Motor neuron (in vitro differentiated cells): ENCODE measurements around the gene DPP10. TPM values are rescaled to one million over a fixed set of nuclear protein-coding genes. Genes with fewer than 3 reads are reported as not detected.

ENCODE experiments used
- ATAC-seq, 8 experiments: fragments of 200-7000 bp; cut with Tn5 transposase; replicated peaks in 6 of 8; 2 replicates each; pipeline ENCODE4 v1.8.0; 2021; ENCODE audit warnings: mild to moderate bottlenecking in 8 of 8, moderate library complexity in 8 of 8
- H3K27ac ChIP-seq, 2 donors: fragments of 250-450 bp; sonication (Bioruptor Pico); 2 replicates each; pipeline ENCODE4 v1.9.0; 2021; ENCODE audit warnings: antibody characterized with exemption in 2 of 2, mild to moderate bottlenecking in 2 of 2, moderate library complexity in 1 of 2
- H3K4me1 ChIP-seq, 2 donors: fragments of 250-450 bp; sonication (Bioruptor Pico); replicated peaks in 1 of 2; 2 replicates each; pipeline ENCODE4 v1.6.1; 2021; ENCODE audit warnings: antibody characterized with exemption in 2 of 2, mild to moderate bottlenecking in 2 of 2, moderate library complexity in 1 of 2
- H3K4me3 ChIP-seq, 5 donors: fragments of 250-450 bp; sonication (Bioruptor Pico); 2 replicates each; pipeline ENCODE4 v1.9.0; 2021; ENCODE audit warnings: antibody characterized with exemption in 5 of 5, mild to moderate bottlenecking in 5 of 5, moderate library complexity in 4 of 5
- WGBS, 10 experiments: fragments of 450-650 bp; shearing (Covaris generic); methylation state at CpG; one replicate each; pipeline ENCODE4 v1.0.0; 2022; 5-methylcytosine and 5-hydroxymethylcytosine counted together
- in situ Hi-C, 9 experiments: fragments of 400-800 bp; cut with MboI; loops; one replicate each; pipeline ENCODE4 v1.15.0; 2021; ENCODE audit warnings: low sequenced_read_pairs in 9 of 9, low pct_unique_long_range_greater_than_20kb in 2 of 9; ENCODE audit not compliant: unreplicated experiment in 9 of 9
- total RNA-seq, 8 experiments: library from RNA; unstranded; fragments of 300-600 nt; gene quantifications; 2 replicates each; pipeline versions ENCODE4 v1.2.3 to v1.2.4, GENCODE V29; 2022

The DPP10 gene
- total RNA-seq, 8 experiments from 2014 or later, result 0.36 to 11.2 (median 6.7) TPM; not detected in 1

DNA sequence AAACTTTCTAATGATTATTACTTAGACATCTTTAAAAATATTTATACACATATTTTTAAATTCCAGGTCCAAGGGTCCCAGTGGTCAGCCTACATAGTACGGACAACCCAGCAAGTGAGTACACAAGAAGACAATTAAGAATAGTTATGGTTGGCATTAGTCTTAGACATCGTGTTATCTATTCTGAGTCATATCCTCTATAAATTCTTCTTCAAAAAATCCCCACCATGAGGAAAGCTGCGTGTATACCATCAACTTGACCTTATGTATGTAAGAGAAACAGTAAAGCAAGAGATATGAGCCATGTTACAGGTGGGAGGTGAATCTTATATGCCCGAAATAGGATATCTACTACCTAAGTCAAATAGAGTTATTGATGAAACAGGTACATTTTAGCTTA is 1339.8 kb downstream of the DPP10 start:
- no peak overlapping the region for H3K27ac ChIP-seq
- in situ Hi-C loops, result no loop called here
- WGBS, 10 experiments, result 0 to 100% (median 52%) methylated on average over 2 to 4 of the region's 4 CpGs; no CpG with 5 or more reads in 1 of the 10 experiments

DNA sequence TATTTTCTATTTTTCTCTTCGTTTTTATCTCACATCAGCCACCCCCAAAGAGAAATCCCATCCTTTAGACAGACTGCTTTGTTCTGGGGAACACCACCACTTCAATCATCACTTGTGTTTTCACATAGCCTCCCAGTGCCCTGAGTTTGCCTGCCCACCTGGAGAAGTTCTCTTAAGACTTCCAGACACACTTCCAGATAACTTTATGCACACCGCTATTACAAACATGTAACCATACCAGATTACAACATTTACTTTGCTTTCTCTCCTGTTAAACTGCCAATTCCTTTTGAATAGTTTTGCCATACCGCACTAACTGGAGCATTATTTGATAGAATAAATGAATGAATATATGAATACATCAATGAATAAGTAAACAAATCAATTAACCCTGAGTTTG is 1353.6 kb downstream of the DPP10 start:
- no peak for ATAC-seq
- WGBS, 10 experiments, result 0 to 94% (median 69%) methylated on average over 1 to 3 of the region's 3 CpGs
- in situ Hi-C loops, result no loop called here

More for the DNA sequence above, 1339.8 kb downstream of the DPP10 start:
- ATAC-seq, result no peak
- Histone ChIP-seq H3K4me1 (peaks cover 0 to 19% of the 10 kb centered on the region in 2 donors), H3K4me3 (no peak overlapping the region)

DNA sequence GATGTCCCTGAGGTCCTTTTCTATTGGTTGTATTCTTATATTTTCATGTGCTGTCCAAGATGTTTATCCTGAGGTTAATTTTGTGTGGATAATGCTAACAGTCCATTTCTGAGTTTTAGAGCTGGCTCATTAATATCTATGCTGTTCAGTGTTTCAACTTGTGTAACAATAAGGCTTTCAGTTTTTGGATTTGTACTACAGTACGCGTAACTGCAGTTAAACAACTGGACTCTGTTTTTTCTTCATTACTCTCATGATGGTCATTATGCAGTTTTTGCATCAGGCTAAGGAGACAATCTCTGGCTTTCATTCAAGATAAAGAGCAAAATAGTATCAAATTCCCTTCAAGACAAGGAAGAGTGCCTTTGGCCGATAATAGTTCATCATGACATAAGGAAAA is 1364.8 kb downstream of the DPP10 start:
- 5 to 100% (median 90%) methylated on average over 1 to 3 of the region's 3 CpGs; no CpG with 5 or more reads in 1 of the 10 experiments for whole genome bisulfite sequencing, 10 experiments
- no peak overlapping the region for H3K4me3 ChIP-seq
- in situ Hi-C loops, result no loop called here
- H3K27ac ChIP-seq, result no peak overlapping the region
- peaks cover 0 to 4% of the 10 kb centered on the region in 2 donors for H3K4me1 ChIP-seq
- ATAC-seq, result no peak

More for the DNA sequence above, 1353.6 kb downstream of the DPP10 start:
- no peak overlapping the region for H3K4me3 ChIP-seq
- H3K4me1 ChIP-seq, result no peaks in the 10 kb centered on the region
- no peak overlapping the region for H3K27ac ChIP-seq

DNA sequence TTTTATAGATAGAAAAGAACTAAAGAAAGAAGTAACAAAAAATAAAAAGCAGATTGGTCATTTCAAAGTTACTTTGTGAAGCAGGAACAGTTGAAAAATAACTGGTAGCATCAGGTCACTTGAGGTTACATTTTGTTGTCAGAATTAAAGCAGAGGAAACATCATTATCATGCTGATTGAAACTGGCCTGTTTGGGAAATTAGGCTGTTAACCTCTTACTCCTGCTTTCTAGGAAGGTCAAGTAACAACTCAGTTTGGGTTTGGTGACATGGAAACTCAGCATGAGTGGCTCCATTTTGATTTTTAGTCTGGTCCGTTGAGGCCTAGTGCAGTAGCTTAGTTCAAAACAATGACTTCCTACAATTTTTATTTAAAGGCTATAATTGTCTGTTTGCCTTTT is 1383.5 kb downstream of the DPP10 start:
- no peak overlapping the region for H3K4me3 ChIP-seq
- no peaks in the 10 kb centered on the region for H3K4me1 ChIP-seq
- in situ Hi-C loops, result no loop called here
- 0 to 75% (median 23%) methylated on average over 1 of the region's 1 CpG; no CpG with 5 or more reads in 4 of the 10 experiments for WGBS, 10 experiments
- no peak overlapping the region for H3K27ac ChIP-seq
- no peak for ATAC-seq

DNA sequence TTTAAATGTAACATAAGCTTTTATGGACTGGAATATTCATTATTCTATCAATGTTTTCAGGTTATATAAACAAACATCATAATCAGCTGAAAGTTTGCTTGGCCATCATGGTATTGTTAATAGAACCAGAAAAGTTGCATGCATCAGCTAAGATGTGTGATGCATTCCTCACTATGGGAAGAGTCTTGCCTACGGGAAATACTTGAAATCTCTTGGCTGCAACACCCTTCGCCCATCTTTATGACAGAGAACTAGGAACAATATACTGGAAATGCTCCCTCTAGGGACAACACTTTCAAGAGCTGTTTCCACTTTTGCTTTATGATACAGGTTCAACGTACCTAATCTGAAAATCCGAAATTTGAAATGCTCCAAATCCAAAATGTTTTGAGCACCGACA is 1390.8 kb downstream of the DPP10 start:
- Histone ChIP-seq H3K4me1 (peaks cover 0 to 15% of the 10 kb centered on the region in 2 donors), H3K27ac (no peak overlapping the region), H3K4me3 (no peak overlapping the region)
- WGBS, 10 experiments, result 13 to 93% (median 60%) methylated on average over 1 to 5 of the region's 5 CpGs; no CpG with 5 or more reads in 1 of the 10 experiments
- no peak for ATAC-seq
- in situ Hi-C loops, result no loop called here

DNA sequence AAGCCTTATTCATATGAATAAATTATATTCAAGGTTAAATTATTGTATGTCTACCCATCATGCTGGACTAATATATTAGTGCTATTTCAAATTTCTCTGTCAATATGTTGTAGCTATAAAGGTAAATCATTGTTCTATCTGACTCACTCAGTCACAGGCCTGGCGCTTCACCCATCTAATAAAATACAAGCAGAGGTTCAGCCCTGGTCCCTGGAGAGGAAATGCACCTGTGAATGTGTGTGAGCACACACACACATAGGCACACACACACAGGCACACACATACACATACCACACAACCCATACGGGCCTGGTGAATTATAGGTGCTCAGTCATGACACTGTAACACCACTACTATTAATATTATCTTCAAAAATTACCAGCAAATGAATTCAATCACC is 1396.1 kb downstream of the DPP10 start:
- Histone ChIP-seq H3K4me1 (peaks cover 15 to 39% of the 10 kb centered on the region in 2 donors), H3K4me3 (no peak overlapping the region), H3K27ac (peak overlapping the region in 1 of 2 donors; percentile 44)
- peak in 5 of 8 experiments; percentile 35 to 95 (median 88) for ATAC-seq
- 0 to 75% (median 60%) methylated on average over 1 to 2 of the region's 2 CpGs; no CpG with 5 or more reads in 3 of the 10 experiments for WGBS, 10 experiments
- in situ Hi-C loops, result no loop called here

DNA sequence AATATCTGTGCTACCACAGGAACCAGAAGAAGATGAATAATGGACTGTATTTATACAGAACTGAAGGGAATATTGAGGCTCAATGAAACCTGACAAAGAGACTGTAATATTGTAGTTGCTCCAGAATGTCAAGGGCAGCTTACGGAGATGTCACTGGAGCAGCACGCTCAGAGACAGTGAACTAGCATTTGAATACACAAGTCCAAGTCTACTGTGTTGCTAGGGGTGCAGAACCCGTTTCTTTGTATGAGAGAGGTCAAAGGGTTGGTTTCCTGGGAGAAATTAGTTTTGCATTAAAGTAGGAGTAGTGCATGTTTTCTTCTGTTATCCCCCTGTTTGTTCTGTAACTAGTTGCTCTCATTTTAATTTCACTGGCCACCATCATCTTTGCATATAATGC is 1399.9 kb downstream of the DPP10 start:
- WGBS, 10 experiments, result 0 to 67% (median 23%) methylated on average over 1 to 3 of the region's 3 CpGs; no CpG with 5 or more reads in 2 of the 10 experiments
- in situ Hi-C loops, result no loop called here
- peak in 5 of 8 experiments; percentile 55 to 82 (median 65) for ATAC-seq
- Histone ChIP-seq H3K4me1 (peaks cover 21 to 26% of the 10 kb centered on the region in 2 donors), H3K27ac (no peak overlapping the region), H3K4me3 (no peak overlapping the region)

DNA sequence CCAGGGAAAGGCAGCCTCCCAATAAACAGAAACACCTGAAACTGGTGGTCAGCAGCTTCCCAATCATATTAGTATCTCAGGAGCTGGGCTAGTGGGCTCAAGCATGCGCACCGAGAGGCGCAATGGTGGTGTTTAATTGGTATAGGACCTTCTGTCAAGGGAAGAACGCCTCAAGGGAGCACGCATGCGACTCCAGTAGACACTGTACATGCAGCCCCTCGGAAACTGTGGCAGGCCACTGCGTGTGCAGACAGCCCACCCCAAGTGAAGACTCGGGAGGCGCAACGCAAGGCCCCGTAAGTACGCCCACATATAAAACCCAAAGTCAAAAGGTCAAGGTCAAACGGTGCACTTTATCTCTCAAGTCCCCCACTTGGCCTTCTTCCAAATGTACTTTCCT is 1405.8 kb downstream of the DPP10 start:
- in situ Hi-C loops, result no loop called here
- no peak for ATAC-seq
- H3K27ac ChIP-seq, result no peak overlapping the region

DNA sequence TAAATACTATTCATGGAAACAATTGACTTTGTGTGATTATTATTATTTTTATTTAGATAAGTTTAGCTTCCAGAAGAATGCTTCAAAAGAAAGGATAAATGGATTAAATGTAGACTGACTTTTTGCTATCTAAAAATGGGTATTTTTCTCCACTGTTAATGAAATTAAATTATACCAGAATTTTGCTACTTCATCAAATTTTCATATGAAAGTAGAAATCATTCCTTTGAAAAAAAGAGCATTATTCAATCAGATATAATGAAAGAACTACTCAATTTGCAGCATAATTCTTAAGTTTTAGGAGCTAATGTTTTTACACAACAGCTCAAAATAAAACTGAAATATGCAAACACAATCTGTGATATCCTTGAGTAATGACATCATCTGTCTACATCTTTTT is 1424.6 kb downstream of the DPP10 start:
- no peak for ATAC-seq
- H3K27ac ChIP-seq, result no peak overlapping the region
- no peak overlapping the region for H3K4me3 ChIP-seq
- no peaks in the 10 kb centered on the region for H3K4me1 ChIP-seq
- in situ Hi-C loops, result no loop called here

More for the DNA sequence above, 1405.8 kb downstream of the DPP10 start:
- H3K4me3 ChIP-seq, result no peak overlapping the region
- WGBS, 10 experiments, result 54 to 100% (median 91%) methylated on average over 1 to 13 of the region's 14 CpGs; no CpG with 5 or more reads in 4 of the 10 experiments
- peaks cover 0 to 9% of the 10 kb centered on the region in 2 donors for H3K4me1 ChIP-seq

DNA sequence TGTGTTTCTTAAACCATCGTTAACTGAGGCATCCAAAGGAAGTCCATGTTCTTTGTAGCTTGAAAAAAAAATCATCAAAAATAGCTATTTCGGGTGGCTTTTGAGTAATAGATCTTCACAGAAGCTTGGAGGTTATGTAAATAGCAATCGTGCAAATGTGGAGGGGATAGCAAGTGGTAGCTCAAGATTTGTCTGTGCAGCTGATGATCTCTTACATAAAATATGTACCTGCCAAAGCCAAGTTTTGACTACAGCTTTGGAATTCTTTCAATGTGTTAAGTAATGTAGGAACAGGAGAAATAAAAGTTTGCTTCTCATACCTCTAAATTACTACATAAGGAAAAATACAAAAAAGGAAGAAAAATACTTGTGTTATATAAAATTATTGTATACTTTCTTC is 1432.0 kb downstream of the DPP10 start:
- Histone ChIP-seq H3K27ac (no peak overlapping the region), H3K4me1 (no peaks in the 10 kb centered on the region), H3K4me3 (no peak overlapping the region)
- in situ Hi-C loops, result no loop called here
- 0 to 91% (median 60%) methylated on average over 1 to 3 of the region's 3 CpGs for WGBS, 10 experiments
- no peak for ATAC-seq

DNA sequence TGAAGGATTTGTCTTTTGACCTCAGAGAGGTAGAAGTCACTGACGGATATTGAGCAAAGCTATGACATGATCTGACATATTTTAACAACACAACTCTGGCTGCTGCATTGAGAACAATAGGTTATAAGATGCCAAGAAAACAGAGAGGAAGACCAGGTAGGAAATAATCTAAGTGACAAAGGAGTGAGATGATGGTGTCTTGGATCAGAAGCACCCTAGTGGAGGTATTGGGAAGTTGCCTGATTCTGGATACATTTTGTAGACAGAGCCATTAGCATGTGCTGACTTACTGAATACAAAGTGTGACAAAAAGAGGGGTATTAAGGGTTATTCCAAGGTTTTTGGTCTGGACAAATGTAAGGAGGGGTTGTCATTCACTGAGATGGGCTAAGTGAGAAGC is 1438.1 kb downstream of the DPP10 start:
- in situ Hi-C loops, result no loop called here
- ATAC-seq, result no peak
- WGBS, 10 experiments, result 14 to 100% (median 80%) methylated on average over 1 of the region's 1 CpG; no CpG with 5 or more reads in 3 of the 10 experiments
- no peaks in the 10 kb centered on the region for H3K4me1 ChIP-seq
- no peak overlapping the region for H3K4me3 ChIP-seq
- H3K27ac ChIP-seq, result no peak overlapping the region

DNA sequence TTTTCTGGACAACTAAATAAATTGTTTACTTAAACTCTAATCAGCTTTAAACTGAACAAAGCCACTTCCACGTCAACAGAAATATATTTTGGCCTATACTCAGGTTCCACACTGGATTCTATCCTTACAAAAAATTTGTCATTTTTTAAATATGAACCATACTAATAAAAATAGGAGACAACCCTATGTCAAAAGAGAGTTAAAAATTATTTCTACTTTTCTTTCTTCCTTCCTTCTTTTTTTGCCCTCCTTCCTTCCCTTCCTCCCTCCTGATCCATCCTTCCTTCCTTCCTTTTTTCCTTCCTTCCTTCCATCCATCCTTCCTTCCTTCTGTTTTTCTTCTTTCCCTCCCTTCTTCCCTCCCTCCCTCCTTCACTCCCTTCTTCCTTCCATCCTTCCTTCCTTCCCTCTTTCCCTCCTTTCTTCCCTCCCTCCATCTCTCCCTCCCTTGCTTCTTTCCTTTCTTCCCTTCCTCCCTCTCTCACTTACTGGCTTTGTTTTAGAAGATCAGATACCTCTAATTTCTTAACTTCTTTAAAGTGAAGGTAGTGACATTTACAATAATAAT is 1444.9 kb downstream of the DPP10 start:
- H3K4me1 ChIP-seq, result no peaks in the 10 kb centered on the region
- in situ Hi-C loops, result no loop called here
- no peak overlapping the region for H3K27ac ChIP-seq
- ATAC-seq, result no peak
- 0 to 100% (median 78%) methylated on average over 1 of the region's 1 CpG; no CpG with 5 or more reads in 1 of the 10 experiments for WGBS, 10 experiments
- no peak overlapping the region for H3K4me3 ChIP-seq
